T47D (cell line): ENCODE measurements around the gene SERTAD3.

Experiments
- DNase-seq, 2 experiments: peaks; one replicate each; pipeline versions ENCODE4 v3.0.0 to v3.0.0-alpha.2; 2011 to 2012; ENCODE audit warnings: low read depth in 1 of 2, low spot score in 1 of 2
- JUND ChIP-seq: IDR thresholded peaks from 2 replicates; pipeline ENCODE4 v1.6.1; 2012; ENCODE audit warnings: low read depth
- in situ Hi-C: cut with HindIII; loops from 2 replicates; pipeline ENCODE4 v1.10.0; 2016; ENCODE audit warnings: low sequenced_read_pairs, low pct_unique_long_range_greater_than_20kb

Gene SERTAD3

GRCh38 chr19:40425450-40426287 lies 18.5 kb downstream of the SERTAD3 start, which contains the start of gene SERTAD1:
SERTAD1 (minus strand) TSS chr19:40425992; CDS start chr19:40423546, 2,446 bp downstream.
- no peak for TF ChIP-seq JUND
- peak; percentile 87 to 99 for DNase-seq
- in situ Hi-C loops, result no loop called here

GRCh38 chr19:40424637-40425449 lies 19.3 kb downstream of the SERTAD3 start:
- TF ChIP-seq JUND, result no peak
- no peak for DNase-seq
- in situ Hi-C loops, result no loop called here

- no peak for TF ChIP-seq JUND
- DNase-seq, result no peak
- in situ Hi-C loops, result no loop called here
Observed at GRCh38 chr19:40423938-40424337, 20.2 kb downstream of the SERTAD3 start.

GRCh38 chr19:40422748-40423566 lies 21.2 kb downstream of the SERTAD3 start:
- DNase-seq, result no peak
- no peak for TF ChIP-seq JUND
- in situ Hi-C loops, result no loop called here

- in situ Hi-C loops, result no loop called here
- no peak for DNase-seq
- no peak for TF ChIP-seq JUND
Observed at GRCh38 chr19:40421993-40422747, 22.0 kb downstream of the SERTAD3 start.

GRCh38 chr19:40420766-40421765 lies 23.1 kb downstream of the SERTAD3 start:
- peak; percentile 61 to 95 for DNase-seq
- in situ Hi-C loops, result no loop called here
- TF ChIP-seq JUND, result no peak

- DNase-seq, result no peak
- in situ Hi-C loops, result no loop called here
- no peak for TF ChIP-seq JUND
Observed at GRCh38 chr19:40420451-40420765, 23.7 kb downstream of the SERTAD3 start.

GRCh38 chr19:40419780-40420179 lies 24.4 kb downstream of the SERTAD3 start:
- in situ Hi-C loops, result no loop called here
- DNase-seq, result no peak

GRCh38 chr19:40419066-40419612 lies 25.0 kb downstream of the SERTAD3 start:
- TF ChIP-seq JUND, result no peak
- in situ Hi-C loops, result no loop called here
- no peak for DNase-seq

More at GRCh38 chr19:40419780-40420179, 24.4 kb downstream of the SERTAD3 start:
- no peak for TF ChIP-seq JUND

GRCh38 chr19:40418040-40418439 lies 26.1 kb downstream of the SERTAD3 start:
- in situ Hi-C loops, result no loop called here
- no peak for TF ChIP-seq JUND
- DNase-seq, result no peak

- no peak for TF ChIP-seq JUND
- in situ Hi-C loops, result no loop called here
- no peak for DNase-seq
Observed at GRCh38 chr19:40417643-40417981, 26.5 kb downstream of the SERTAD3 start.
